Adrenal gland (tissue), 12 donors: ENCODE results near the gene PSMB4. TPM values are rescaled to one million over a fixed set of nuclear protein-coding genes. Genes with fewer than 3 reads are reported as not detected.
A peak's percentile ranks its signal among the peaks of the same experiment; 100 is the strongest.
"Not testable (repeated sequence)": the region's sequence is repeated elsewhere in the genome, so short reads cannot be mapped to it uniquely, and the experiment has no call there.

Source experiments
- DNase-seq, 7 donors: peaks; one replicate each; pipeline ENCODE4 v3.0.0-alpha.2; 2019 to 2020
- H3K27ac ChIP-seq, 5 donors: fragments of 200-600 bp; sonication (generic) in 4 of 5; 1 replicate in 3 of 5; 2 replicates in 2 of 5; pipeline versions ENCODE4 v1.5.1 to v1.8.0; 2016 to 2020; ENCODE audit warnings: mild to moderate bottlenecking in 1 of 5
- H3K27me3 ChIP-seq: fragments of 200-600 bp; 2 replicates; pipeline ENCODE4 v1.8.0; 2021
- H3K36me3 ChIP-seq, 2 donors: fragments of 200-600 bp; replicated peaks in 1 of 2; 1 replicate in 1 of 2; 2 replicates in 1 of 2; pipeline versions ENCODE4 v1.5.1 to v1.8.0; 2018 to 2022
- H3K4me1 ChIP-seq, 2 donors: fragments of 200-600 bp; replicated peaks in 1 of 2; 1 replicate in 1 of 2; 2 replicates in 1 of 2; pipeline versions ENCODE4 v1.5.1 to v1.8.0; 2018 to 2021
- H3K4me3 ChIP-seq, 4 donors: fragments of 200-600 bp; sonication (generic) in 3 of 4; one replicate each; pipeline ENCODE4 v1.5.1; 2016 to 2018
- H3K9me3 ChIP-seq, 3 donors: fragments of 200-600 bp; sonication (generic) in 1 of 3; replicated peaks in 1 of 3; 1 replicate in 2 of 3; 2 replicates in 1 of 3; pipeline versions ENCODE4 v1.5.1 to v1.8.0; 2016 to 2021
- CTCF ChIP-seq, 6 experiments: fragments of 450-650 bp in 4 of 6; fragments of 200-600 bp in 2 of 6; sonication (generic) in 1 of 6; IDR thresholded peaks; 1 replicate in 5 of 6; 2 replicates in 1 of 6; pipeline versions ENCODE4 v1.5.1 to v1.8.0; 2016 to 2021; ENCODE audit warnings: antibody characterized with exemption in 6 of 6, mild to moderate bottlenecking in 2 of 6, moderate library complexity in 1 of 6
- POLR2A ChIP-seq, 2 donors: fragments of 450-650 bp; IDR thresholded peaks; one replicate each; pipeline ENCODE4 v1.6.1; 2017; ENCODE audit warnings: antibody characterized with exemption in 2 of 2, mild to moderate bottlenecking in 2 of 2, moderate library complexity in 1 of 2
- WGBS, 4 donors: extraction: QIAGEN DNeasy Blood & Tissue Kit in 2 of 4; methylation state at CpG; one replicate each; pipeline versions ENCODE4 v1.1.5 to v1.1.7; 2013 to 2017; 5-methylcytosine and 5-hydroxymethylcytosine counted together
- intact Hi-C, 2 donors: fragments of 100-400 bp; cut with DNase I; formaldehyde crosslinking; loops; one replicate each; pipeline versions ENCODE4 v1.14.1 to v1.15.0; 2022 to 2023
- polyA plus RNA-seq, 3 donors: library from polyadenylated mRNA; stranded (reverse); fragments of 200-250 nt in 2 of 3; fragments of 350-450 nt in 1 of 3; fragmentation: Illumina TruSeq in 1 of 3; extraction: RNeasy Lipid Tissue Mini Kit (QIAGEN cat#74804) in 1 of 3; gene quantifications; one replicate each; pipeline ENCODE4 v1.2.3, GENCODE V29; 2013 to 2014
- total RNA-seq, 9 donors: library from RNA; depleted of rRNA in 4 of 9; stranded (reverse); fragments of >200 nt in 4 of 9; fragments of 120-200 nt in 1 of 9; fragmentation: NEBNext Ultra II Directional in 1 of 9; extraction: Animal tissue kit (Norgen Biotek cat#: 25700) in 1 of 9; gene quantifications; one replicate each; pipeline versions ENCODE4 v1.1.0 to v1.2.4, GENCODE V29; 2013 to 2023
- donor health status: healthy with polysubstance abuse.
- donor health status: Bipolar disorder and iron deficiency.
- donor health status: DM: yes; HTN: yes; CAD: no.
- donor health status: DM: no; HTN: no; CAD: no.
- donor health status: DM: no; HTN: no; CAD: no.
- donor health status: DM: yes; HTN: yes; CAD: no.

PSMB4 gene
- total and polyA plus RNA-seq, 12 donors: 204 to 634 (median 347) TPM

DNA sequence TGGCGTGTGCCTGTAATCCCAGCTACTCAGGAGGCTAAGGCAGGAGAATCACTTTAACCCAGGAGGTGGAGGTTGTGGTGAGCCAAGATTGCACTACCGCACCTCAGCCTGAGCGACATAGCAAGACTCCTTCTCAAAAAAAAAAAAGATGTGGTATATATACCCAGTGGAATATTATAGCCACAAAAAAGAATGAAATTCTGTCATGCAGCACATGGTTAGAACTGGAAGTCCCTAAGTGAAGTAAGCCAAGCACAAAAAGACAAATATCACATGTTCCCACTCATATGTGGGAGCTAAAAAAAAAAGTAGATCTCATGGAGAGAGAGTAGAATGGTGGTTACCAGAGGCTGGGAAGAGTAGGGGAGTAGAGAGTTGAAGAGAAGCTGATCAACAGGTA, 18.7 kb downstream of the PSMB4 start:
- H3K4me1 ChIP-seq: no peaks in the 10 kb centered on the region
- whole genome bisulfite sequencing, 4 donors: 95 to 100% (median 96%) methylated on average over 3 of the region's 3 CpGs
- DNase-seq: no peak
- no peaks in the 10 kb centered on the region for H3K9me3 ChIP-seq
- no peak overlapping the region for H3K4me3 ChIP-seq
- intact Hi-C loops: no loop called here
- H3K27ac ChIP-seq: no peak overlapping the region
- peaks cover 0 to 69% of the 10 kb centered on the region in 2 donors for H3K36me3 ChIP-seq
- TF ChIP-seq CTCF (IDR thresholded peaks at IDR 0.05): no peak
- TF ChIP-seq POLR2A (IDR thresholded peaks at IDR 0.05): no peak
- H3K27me3 ChIP-seq: no peaks in the 10 kb centered on the region

DNA sequence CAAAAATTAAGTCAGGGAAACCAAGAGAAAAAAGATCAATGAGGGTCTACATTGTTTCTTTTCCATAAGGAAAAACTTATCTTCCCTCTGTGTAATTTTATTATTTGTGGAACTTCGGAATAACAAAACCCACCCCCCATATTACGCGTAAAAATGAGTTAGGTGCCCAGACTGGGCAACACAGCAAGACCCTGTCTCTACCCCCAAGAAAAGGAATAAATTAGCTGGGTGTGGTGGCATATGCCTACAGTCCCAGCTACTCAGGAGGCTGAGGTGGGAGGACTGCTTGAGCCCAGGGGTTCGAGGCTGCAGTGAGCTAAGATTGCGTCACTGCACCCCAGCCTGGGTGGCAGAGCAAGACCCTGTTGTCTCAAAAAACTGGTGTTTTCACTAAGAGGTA, 20.4 kb downstream of the PSMB4 start:
- Histone ChIP-seq H3K27ac (no peak overlapping the region), H3K36me3 (peaks cover 0 to 77% of the 10 kb centered on the region in 2 donors), H3K27me3 (no peaks in the 10 kb centered on the region), H3K9me3 (no peaks in the 10 kb centered on the region), H3K4me3 (no peak overlapping the region), H3K4me1 (peaks cover 0 to 2% of the 10 kb centered on the region in 2 donors)
- intact Hi-C loops: loop anchor here in 1 of 2 donors (2.0 kb wide), 1 partner anchor 15 kb away; no protein-coding TSS in a partner anchor
- TF ChIP-seq POLR2A (IDR thresholded peaks at IDR 0.05) (no peak), CTCF (IDR thresholded peaks at IDR 0.05) (no peak)
- no peak for DNase-seq
- 75 to 95% (median 77%) methylated on average over 5 of the region's 5 CpGs for WGBS, 4 donors

DNA sequence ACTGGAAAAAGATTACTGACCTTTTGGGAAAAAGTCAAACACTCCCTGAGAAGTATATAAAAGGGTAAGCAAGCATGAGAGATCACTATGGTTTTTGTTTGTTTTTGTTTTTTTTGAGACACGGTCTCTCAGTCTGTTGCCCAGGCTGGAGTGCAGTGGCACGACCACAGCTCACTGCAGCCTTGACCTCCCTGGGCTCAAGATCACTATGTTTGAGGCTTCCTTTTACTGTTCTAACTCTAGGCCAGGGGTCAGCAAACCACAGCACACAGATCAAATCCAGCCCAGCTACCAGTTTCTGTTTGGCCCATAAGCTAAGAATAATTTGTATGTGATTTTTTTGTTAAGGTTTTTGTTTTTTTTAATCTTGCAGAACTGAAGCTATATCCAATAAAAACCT, 25.7 kb downstream of the PSMB4 start:
- WGBS, 4 donors: 15 to 33% (median 26%) methylated on average over 2 of the region's 2 CpGs
- TF ChIP-seq CTCF (IDR thresholded peaks at IDR 0.05): no peak
- TF ChIP-seq POLR2A (IDR thresholded peaks at IDR 0.05): no peak
- Histone ChIP-seq H3K36me3 (peaks cover 0 to 96% of the 10 kb centered on the region in 2 donors), H3K4me3 (no peak overlapping the region), H3K27ac (peak overlapping the region in 1 of 5 donors; percentile 18), H3K9me3 (no peaks in the 10 kb centered on the region), H3K4me1 (peaks cover 0 to 12% of the 10 kb centered on the region in 2 donors), H3K27me3 (no peaks in the 10 kb centered on the region)
- intact Hi-C loops: no loop called here
- peak in 1 of 7 donors; percentile 19 for DNase-seq

- intact Hi-C loops: no loop called here
Observed at GRCh38 chr1:151428068-151428467, 28.7 kb downstream of the PSMB4 start.

GRCh38 chr1:151433827-151434226, 34.5 kb downstream of the PSMB4 start:
- WGBS, 4 donors: 95 to 97% (median 96%) methylated on average over 5 of the region's 5 CpGs
- not testable (repeated sequence) for DNase-seq, H3K27me3 ChIP-seq, H3K27ac ChIP-seq, H3K4me3 ChIP-seq, H3K9me3 ChIP-seq
- H3K36me3 ChIP-seq: peaks cover 0 to 25% of the 10 kb centered on the region in 2 donors
- intact Hi-C loops: loop anchor here in 1 of 2 donors (2.0 kb wide), 1 partner anchor 13 kb away; no protein-coding TSS in a partner anchor
- peaks cover 7 to 11% of the 10 kb centered on the region in 2 donors for H3K4me1 ChIP-seq

More at GRCh38 chr1:151428068-151428467, 28.7 kb downstream of the PSMB4 start:
- Histone ChIP-seq H3K27ac (no peak overlapping the region), H3K4me3 (no peak overlapping the region), H3K27me3 (no peaks in the 10 kb centered on the region), H3K36me3 (peaks cover 0 to 74% of the 10 kb centered on the region in 2 donors), H3K9me3 (no peaks in the 10 kb centered on the region), H3K4me1 (peaks cover 0 to 12% of the 10 kb centered on the region in 2 donors)
- 94 to 97% (median 96%) methylated on average over 7 of the region's 7 CpGs for WGBS, 4 donors
- TF ChIP-seq CTCF (IDR thresholded peaks at IDR 0.05): no peak
- no peak for TF ChIP-seq POLR2A (IDR thresholded peaks at IDR 0.05)
- DNase-seq: no peak
